ENCODE results near the gene EIF3B. TPM values are rescaled to one million over a fixed set of nuclear protein-coding genes. Genes with fewer than 3 reads are reported as not detected.

EIF3B gene
- polyA plus RNA-seq, 10 donors, result 85.0 to 115 (median 100.0) TPM

Other genes starting within 250 kb of the EIF3B start
- gene MAD1L1, start 121.9 kb upstream of the EIF3B start, polyA plus RNA-seq (ENCODE audit: insufficient read length in 10 of 10), result 10 to 100 TPM; 15.4 to 25.7 (median 22.0) TPM
- gene MRM2, start 112.6 kb upstream of the EIF3B start, polyA plus RNA-seq (ENCODE audit: insufficient read length in 10 of 10), result 10 to 100 TPM; 19.8 to 27.4 (median 23.4) TPM
- gene NUDT1, start 112.6 kb upstream of the EIF3B start, polyA plus RNA-seq (ENCODE audit: insufficient read length in 10 of 10), result 10 to 100 TPM; 11.9 to 33.6 (median 19.9) TPM
- 10 to 100 TPM; 23.0 to 38.1 (median 29.6) TPM for gene SNX8, start 40.4 kb upstream of the EIF3B start, polyA plus RNA-seq (ENCODE audit: insufficient read length in 10 of 10)
- 10 to 100 TPM in 4 of 10 donors, 1 to 10 TPM in 6; 7.3 to 15.3 (median 9.1) TPM for gene CHST12, start 48.8 kb downstream of the EIF3B start, polyA plus RNA-seq (ENCODE audit: insufficient read length in 10 of 10)
- gene GRIFIN, start 121.6 kb downstream of the EIF3B start, polyA plus RNA-seq (ENCODE audit: insufficient read length in 10 of 10), result not detected
- 10 to 100 TPM; 10.5 to 34.9 (median 18.3) TPM for gene LFNG, start 164.9 kb downstream of the EIF3B start, polyA plus RNA-seq (ENCODE audit: insufficient read length in 10 of 10)
- 10 to 100 TPM; 12.4 to 21.0 (median 18.5) TPM for gene BRAT1, start 200.7 kb downstream of the EIF3B start, polyA plus RNA-seq (ENCODE audit: insufficient read length in 10 of 10)
- gene IQCE, start 204.2 kb downstream of the EIF3B start, polyA plus RNA-seq (ENCODE audit: insufficient read length in 10 of 10), result 1 to 10 TPM; 6.1 to 10.0 (median 6.7) TPM